SK-N-SH (cell line): ENCODE results near the gene C2orf92.

Experiments used
- SIN3A ChIP-seq: IDR thresholded peaks from 2 replicates; pipeline ENCODE4 v1.6.1; 2012; ENCODE audit warnings: low read depth, mild to moderate bottlenecking, low read length, moderate library complexity, borderline replicate concordance
- TAF1 ChIP-seq: IDR thresholded peaks from 2 replicates; pipeline ENCODE4 v1.6.1; 2012; ENCODE audit warnings: low read depth, mild to moderate bottlenecking, low read length, moderate library complexity, borderline replicate concordance
- TF ChIP-seq, protein P1 (sequence below): fragments of 200-600 bp; sonication (generic); IDR thresholded peaks from 2 replicates; pipeline ENCODE4 v1.6.1; 2017; ENCODE audit warnings: antibody characterized with exemption, mild to moderate bottlenecking, moderate library complexity

DNA sequence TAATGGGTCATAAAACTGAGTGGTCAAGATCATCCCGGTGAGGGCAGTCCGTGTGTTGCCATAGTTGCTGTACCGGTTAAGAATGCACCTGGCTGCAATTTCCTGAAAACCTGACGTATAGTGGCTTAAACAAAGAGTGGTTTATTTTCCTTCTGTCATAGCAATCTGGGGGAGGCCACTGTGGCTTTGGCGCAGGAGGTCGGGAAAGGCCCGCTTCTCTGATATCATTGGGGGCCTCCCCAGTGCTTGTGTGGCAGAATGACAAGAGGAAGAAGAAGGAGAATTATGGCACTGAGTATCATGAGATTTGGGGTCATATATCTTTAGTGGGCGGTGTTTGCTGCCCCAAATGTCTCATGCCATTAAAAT, 4.4 kb downstream of the C2orf92 start:
- TF ChIP-seq, protein P1, sequence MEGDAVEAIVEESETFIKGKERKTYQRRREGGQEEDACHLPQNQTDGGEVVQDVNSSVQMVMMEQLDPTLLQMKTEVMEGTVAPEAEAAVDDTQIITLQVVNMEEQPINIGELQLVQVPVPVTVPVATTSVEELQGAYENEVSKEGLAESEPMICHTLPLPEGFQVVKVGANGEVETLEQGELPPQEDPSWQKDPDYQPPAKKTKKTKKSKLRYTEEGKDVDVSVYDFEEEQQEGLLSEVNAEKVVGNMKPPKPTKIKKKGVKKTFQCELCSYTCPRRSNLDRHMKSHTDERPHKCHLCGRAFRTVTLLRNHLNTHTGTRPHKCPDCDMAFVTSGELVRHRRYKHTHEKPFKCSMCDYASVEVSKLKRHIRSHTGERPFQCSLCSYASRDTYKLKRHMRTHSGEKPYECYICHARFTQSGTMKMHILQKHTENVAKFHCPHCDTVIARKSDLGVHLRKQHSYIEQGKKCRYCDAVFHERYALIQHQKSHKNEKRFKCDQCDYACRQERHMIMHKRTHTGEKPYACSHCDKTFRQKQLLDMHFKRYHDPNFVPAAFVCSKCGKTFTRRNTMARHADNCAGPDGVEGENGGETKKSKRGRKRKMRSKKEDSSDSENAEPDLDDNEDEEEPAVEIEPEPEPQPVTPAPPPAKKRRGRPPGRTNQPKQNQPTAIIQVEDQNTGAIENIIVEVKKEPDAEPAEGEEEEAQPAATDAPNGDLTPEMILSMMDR: no peak
- no peak for TF ChIP-seq TAF1
- TF ChIP-seq SIN3A: no peak
